ENCODE results near the gene DPAGT1. TPM values are rescaled to one million over a fixed set of nuclear protein-coding genes. Genes with fewer than 3 reads are reported as not detected.

The DPAGT1 gene
- total RNA-seq = 10 to 100 TPM; 10.7 to 28.1 (median 21.4) TPM

DNA sequence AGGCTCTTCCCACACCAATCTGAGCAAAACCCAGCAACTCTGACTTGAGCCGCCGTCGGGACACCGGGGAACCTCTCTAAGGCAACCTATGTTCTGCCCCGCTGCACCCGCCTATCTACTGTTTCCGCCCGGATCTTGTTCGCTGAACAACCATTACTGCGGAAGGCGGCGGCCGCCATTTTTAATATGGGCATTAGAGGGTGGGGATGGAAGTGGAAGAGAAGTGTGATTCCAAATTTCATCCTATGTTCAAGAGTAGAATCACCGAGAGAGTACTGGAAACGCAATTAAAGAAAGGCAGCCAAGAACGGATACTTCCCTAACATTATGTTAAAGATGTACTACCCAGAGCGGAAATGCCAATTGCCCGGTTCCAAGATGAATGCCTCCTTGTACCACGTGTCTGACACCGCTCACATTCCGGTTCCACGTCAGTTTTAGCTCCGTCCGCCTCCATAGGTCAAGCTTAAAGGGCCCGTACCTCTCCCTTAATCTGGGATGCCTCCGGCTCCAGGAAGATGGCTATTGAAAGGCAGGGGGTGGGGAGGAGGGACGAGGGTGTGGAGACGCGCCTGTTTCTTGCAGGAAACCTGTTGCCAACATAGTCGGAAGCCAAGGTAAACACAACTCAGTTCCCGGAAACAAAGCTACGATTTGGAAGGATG, at the start of gene DPAGT1:
DPAGT1 (minus strand) TSS at position 95 of the 665 bp plus-strand sequence. CDS start 198 bp downstream, outside the sequence.
- Histone ChIP-seq H3K36me3 (peaks cover 0 to 24% of the 10 kb centered on the region in 2 donors), H3K9me3 (no peaks in the 10 kb centered on the region), H3K4me3 (peak within 1 kb of the TSS; percentile 74 to 86), H3K27me3 (no peaks in the 10 kb centered on the region), H3K4me1 (peaks cover 3 to 45% (median 25%) of the 10 kb centered on the region in 3 donors), H3K27ac (peak within 1 kb of the TSS; percentile 93 to 98 (median 95))
- WGBS, 2 donors (ENCODE audit: low coverage in 1 of 2) = 0% methylated on average over 6 to 7 of the region's 32 CpGs
- no peak for TF ChIP-seq EP300 (IDR thresholded peaks at IDR 0.05)
- TF ChIP-seq POLR2A (IDR thresholded peaks at IDR 0.05) = no peak
- TF ChIP-seq POLR2AphosphoS5 (IDR thresholded peaks at IDR 0.05) = peak; percentile 40
- TF ChIP-seq, protein P1, sequence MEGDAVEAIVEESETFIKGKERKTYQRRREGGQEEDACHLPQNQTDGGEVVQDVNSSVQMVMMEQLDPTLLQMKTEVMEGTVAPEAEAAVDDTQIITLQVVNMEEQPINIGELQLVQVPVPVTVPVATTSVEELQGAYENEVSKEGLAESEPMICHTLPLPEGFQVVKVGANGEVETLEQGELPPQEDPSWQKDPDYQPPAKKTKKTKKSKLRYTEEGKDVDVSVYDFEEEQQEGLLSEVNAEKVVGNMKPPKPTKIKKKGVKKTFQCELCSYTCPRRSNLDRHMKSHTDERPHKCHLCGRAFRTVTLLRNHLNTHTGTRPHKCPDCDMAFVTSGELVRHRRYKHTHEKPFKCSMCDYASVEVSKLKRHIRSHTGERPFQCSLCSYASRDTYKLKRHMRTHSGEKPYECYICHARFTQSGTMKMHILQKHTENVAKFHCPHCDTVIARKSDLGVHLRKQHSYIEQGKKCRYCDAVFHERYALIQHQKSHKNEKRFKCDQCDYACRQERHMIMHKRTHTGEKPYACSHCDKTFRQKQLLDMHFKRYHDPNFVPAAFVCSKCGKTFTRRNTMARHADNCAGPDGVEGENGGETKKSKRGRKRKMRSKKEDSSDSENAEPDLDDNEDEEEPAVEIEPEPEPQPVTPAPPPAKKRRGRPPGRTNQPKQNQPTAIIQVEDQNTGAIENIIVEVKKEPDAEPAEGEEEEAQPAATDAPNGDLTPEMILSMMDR (IDR thresholded peaks at IDR 0.05) = peak in 1 of 4 experiments; percentile 2
- ATAC-seq = peak; percentile 96

DNA sequence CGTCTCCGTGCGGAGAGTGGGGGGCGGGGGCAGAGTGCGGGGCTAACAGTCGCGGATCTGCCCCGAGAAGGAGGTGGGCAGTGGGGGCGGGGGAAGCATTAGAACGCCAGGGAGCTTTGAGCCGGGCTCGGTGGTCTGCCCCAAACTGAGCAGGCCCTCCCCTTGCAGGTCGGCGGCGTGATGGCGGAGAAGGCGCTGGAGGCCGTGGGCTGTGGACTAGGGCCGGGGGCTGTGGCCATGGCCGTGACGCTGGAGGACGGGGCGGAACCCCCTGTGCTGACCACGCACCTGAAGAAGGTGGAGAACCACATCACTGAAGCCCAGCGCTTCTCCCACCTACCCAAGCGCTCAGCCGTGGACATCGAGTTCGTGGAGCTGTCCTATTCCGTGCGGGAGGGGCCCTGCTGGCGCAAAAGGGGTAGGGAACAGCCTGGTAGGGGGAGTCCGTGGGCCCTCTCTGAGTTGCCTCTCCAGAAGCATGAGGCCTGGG, 48.2 kb upstream of the DPAGT1 start:
- Histone ChIP-seq H3K27ac (no peak overlapping the region), H3K4me3 (peak overlapping the region in 1 of 2 donors; percentile 75), H3K36me3 (no peaks in the 10 kb centered on the region), H3K9me3 (no peaks in the 10 kb centered on the region), H3K4me1 (peaks cover 0 to 24% (median 11%) of the 10 kb centered on the region in 3 donors), H3K27me3 (peaks cover 23% of the 10 kb centered on the region)
- TF ChIP-seq POLR2AphosphoS5 (IDR thresholded peaks at IDR 0.05) (no peak), POLR2A (IDR thresholded peaks at IDR 0.05) (no peak), EP300 (IDR thresholded peaks at IDR 0.05) (no peak)
- TF ChIP-seq, protein P1 (IDR thresholded peaks at IDR 0.05) = no peak
- ATAC-seq = no peak
- 100% methylated on average over 1 of the region's 33 CpGs; no CpG with 5 or more reads in 1 of the 2 donors for WGBS, 2 donors (ENCODE audit: low coverage in 1 of 2)

DNA sequence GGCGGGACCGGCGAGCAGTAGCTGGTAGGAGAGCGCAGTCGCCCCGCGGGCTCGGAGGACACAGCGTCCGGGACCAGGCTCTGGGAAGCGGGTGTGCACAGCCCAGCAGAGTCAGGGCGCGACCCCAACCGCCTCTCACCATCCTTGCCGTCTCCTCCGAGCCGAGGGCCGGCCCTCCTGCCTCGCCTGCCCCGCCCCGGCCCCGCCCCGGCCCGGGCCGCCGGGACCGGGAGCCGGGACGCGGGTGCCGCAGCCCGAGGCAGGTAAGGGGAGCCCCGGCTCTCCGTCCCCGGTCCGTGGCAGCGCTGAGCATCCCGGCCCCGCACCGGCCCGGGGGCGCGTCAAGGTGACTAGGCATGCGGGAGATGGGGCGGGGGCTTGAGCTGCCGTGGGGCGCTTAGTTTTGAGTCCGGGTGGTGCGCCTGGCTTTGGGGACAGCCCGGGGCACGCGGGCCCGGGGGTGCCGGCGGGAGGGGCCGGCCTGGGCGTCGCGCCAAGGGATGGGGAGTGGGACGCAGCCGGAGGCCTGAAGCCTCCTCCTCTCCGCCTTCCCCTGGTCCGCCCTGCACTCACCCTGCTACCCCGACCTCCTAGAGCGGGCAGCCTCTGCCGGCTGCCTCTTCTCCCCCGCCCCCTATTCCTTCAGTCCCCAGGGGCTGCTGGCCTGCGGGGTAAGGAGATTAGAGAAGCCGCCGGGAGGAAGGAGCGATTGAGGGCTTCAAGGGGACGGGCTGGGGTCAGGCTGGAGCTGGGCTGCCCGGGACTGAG, 47.5 kb upstream of the DPAGT1 start, which contains the start of gene ABCG4:
ABCG4 (plus strand) TSS at position 35 of the 768 bp plus-strand sequence. CDS start 914 bp downstream, outside the sequence.
- Histone ChIP-seq H3K4me1 (peaks cover 0 to 27% (median 11%) of the 10 kb centered on the region in 3 donors), H3K4me3 (peak within 1 kb of the TSS; percentile 32 to 75), H3K27me3 (peaks cover 23% of the 10 kb centered on the region), H3K36me3 (no peaks in the 10 kb centered on the region), H3K27ac (peak within 1 kb of the TSS in 1 of 4 donors; percentile 56), H3K9me3 (no peaks in the 10 kb centered on the region)
- TF ChIP-seq POLR2A (IDR thresholded peaks at IDR 0.05) (no peak), EP300 (IDR thresholded peaks at IDR 0.05) (no peak), POLR2AphosphoS5 (IDR thresholded peaks at IDR 0.05) (no peak)
- TF ChIP-seq, protein P1 (IDR thresholded peaks at IDR 0.05) = no peak
- peak; percentile 51 for ATAC-seq
- no CpG with 5 or more reads among the region's 73 CpGs for WGBS, 2 donors (ENCODE audit: low coverage in 1 of 2)

DNA sequence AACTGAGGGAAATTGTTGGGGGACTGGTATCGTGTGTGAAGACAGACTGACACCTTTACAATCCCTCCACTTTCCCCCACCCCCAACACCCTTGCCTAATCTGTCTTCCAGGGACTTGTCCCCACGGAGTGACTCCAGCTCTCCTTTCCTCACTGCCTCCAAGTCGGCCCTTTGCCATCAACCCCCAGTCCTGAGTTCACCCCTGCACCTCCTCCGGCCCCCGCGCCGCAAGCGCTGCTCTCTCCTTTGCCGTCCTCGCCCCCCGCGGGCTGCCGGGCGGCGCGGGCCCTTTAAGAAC, 47.0 kb upstream of the DPAGT1 start:
- peak overlapping the region in 1 of 4 donors; percentile 56 for H3K27ac ChIP-seq

DNA sequence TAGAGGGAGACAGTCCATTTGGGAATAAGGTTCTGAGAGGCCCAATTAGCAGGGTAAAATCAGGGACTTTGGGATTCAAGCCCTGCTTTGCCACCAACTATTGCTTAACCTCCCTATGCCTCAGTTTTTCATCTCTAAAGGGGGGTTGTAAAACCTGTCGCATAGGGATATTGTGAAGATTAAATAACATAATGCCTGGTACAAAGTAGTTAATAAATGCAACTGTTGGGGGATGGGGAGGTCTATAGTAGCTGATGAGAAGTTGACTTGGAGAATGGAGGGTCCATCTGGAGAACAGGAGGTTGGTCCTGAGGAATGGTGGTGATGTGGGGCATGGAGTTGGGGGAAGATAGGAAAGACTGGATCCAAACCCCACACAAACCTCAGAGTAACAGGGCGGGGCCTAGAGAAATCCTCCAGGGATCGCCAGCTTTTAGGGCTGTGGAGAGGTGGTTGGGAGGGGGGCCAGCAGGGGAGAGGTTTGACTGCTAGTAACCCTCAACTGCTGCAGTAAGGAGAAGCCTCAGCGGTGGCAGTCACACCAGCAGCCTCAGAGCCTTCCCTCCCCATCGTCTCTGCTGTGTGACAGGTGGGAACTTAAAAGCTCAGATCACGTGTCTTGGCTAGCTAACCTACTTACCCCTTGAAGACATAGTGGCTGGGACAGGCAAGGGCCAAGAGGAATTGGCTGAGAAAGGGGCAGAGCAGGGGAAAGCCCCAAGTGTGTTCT, 46.1 kb upstream of the DPAGT1 start:
- Histone ChIP-seq H3K36me3 (no peaks in the 10 kb centered on the region), H3K4me3 (no peak overlapping the region), H3K9me3 (no peaks in the 10 kb centered on the region), H3K4me1 (peaks cover 0 to 27% (median 11%) of the 10 kb centered on the region in 3 donors), H3K27me3 (peaks cover 23% of the 10 kb centered on the region), H3K27ac (no peak overlapping the region)
- TF ChIP-seq EP300 (IDR thresholded peaks at IDR 0.05) (no peak), POLR2AphosphoS5 (IDR thresholded peaks at IDR 0.05) (no peak), POLR2A (IDR thresholded peaks at IDR 0.05) (no peak)
- TF ChIP-seq, protein P1 (IDR thresholded peaks at IDR 0.05) = no peak
- WGBS, 2 donors (ENCODE audit: low coverage in 1 of 2) = 67 to 77% methylated on average over 3 to 5 of the region's 6 CpGs
- no peak for ATAC-seq

More for the DNA sequence above, 47.0 kb upstream of the DPAGT1 start:
- no peak for TF ChIP-seq POLR2A (IDR thresholded peaks at IDR 0.05)
- Histone ChIP-seq H3K27me3 (peaks cover 23% of the 10 kb centered on the region), H3K9me3 (no peaks in the 10 kb centered on the region), H3K4me1 (peaks cover 0 to 27% (median 11%) of the 10 kb centered on the region in 3 donors), H3K36me3 (no peaks in the 10 kb centered on the region), H3K4me3 (peak overlapping the region; percentile 32 to 75)
- no peak for ATAC-seq
- 0% methylated on average over 2 of the region's 16 CpGs; no CpG with 5 or more reads in 1 of the 2 donors for whole genome bisulfite sequencing, 2 donors (ENCODE audit: low coverage in 1 of 2)
